HG02973 (cell line): ENCODE results near the gene SERPINE2.

Experiments used
- ATAC-seq: cut with Tn5 transposase; IDR thresholded peaks from one replicate; pipeline ENCODE4 v1.9.1; 2021; ENCODE audit warnings: moderate library complexity; ENCODE audit not compliant: unreplicated experiment

SERPINE2 gene

DNA sequence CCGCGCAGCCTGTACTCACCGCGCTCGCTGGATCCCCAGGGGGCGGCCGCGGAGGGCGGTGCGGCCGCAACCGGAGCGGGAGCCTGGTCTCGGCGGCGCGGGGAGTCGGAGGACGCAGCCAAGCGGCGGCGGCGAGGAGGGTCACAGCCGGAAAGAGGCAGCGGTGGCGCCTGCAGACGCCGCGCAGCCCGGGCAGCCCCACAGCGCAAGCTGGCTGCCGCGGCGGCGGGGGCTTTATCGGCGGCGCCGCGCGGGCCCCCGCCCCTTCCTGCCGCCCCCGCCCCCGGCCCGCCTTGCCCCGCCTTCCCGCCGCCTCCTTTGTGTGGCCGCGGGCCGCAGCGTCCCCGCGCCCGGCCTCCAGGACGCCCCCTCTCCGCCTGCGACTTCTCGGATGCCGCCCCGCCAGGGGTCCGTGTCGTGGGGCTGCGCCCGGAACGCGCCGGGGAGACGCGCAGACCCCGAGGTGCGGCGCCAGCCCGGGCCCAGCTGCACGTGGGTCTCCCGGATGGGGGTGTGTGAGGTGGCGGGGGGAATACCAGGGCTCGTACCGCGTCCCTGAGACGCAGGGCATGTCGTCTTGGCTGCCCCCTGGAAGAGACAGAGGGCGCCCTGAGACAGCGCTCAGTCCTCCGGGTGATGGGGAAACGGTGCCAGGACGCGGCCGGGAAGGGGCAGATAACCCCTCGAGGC is at the start of gene SERPINE2:
TSS of gene SERPINE2 (minus strand) at position 207 of the 690 bp plus-strand sequence. CDS start 37,386 bp downstream, outside the sequence.
- ATAC-seq: peak; percentile 49

DNA sequence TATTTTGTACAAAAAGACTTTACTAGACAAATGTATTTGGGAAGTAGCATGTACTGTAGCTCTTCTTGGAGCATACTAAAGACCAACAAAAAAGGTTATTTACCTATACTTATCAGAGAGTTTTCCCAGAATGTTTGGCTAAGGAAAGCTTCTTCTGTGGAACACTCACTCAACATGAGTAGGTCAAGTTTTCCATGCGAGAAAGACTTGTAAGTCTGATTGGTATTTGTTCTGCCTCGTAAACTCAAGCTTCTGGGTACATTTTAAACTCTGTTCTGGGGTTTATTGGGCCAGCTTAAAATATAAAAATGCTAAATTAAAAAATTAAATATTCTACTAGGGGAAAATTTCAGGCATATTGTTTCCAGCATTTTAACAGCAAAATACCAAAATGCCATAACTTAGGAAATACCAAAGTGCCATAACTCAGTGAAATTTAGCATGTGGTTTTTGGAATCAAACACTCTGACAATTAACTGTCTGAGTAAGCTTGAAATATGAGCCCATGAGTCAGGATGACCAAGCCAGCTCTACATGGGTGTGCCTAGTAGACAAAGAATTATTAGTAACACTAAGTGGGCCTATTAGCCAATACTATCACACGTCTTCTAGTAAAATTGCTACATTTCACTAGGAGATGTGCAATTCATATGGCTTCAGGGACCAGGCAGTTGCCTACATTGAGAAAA is 47.3 kb upstream of the SERPINE2 start:
- ATAC-seq: no peak

- no peak for ATAC-seq
Observed at GRCh38 chr2:224085811-224086210, 46.7 kb upstream of the SERPINE2 start.

DNA sequence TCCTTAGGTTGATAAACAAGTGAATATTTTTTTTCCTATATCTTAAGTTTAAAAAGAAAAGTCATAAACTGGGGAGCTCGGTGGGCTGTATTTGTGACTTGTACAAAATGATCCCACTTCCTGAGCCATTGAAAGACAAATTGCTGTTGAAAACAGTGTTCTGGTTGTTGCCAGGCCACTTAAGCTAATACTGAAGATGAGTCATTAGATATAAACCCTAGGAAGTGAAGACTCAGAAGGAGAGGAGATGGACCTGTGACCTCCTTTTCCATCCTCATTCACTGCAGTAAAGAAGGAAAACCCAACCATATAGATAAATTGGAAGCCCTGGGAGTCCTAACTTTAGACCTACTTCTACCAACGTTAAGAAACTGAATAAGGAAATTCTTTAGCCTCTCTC is 46.2 kb upstream of the SERPINE2 start:
- ATAC-seq: no peak

DNA sequence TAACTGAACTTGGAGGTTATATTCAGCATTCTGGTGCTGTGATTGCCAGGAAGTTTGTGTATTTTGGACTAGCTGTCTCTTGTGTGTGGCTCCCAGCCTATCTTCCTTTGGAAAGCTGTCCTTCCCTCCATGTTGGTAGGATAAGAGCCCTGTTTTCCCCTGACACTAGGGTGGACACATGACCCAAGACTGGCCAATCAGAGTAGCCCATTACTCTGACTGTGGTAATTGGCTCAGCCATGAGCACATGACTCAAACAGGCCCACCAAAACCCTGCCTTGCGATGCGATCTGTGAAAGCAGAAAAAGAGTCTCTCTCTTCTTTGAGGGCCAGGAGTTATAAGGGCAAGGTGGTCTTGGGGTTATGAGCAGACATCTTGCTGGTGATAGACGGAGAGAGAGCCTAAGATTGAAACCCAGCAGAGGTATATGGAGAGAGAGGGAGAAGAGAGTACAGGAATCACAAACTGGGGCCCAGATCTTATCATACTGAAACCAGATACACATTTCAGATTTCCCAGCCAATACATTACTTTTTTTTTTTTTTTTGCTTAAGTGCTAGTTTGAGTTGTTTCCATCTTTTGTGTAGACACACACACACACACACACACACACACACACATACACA is 45.3 kb upstream of the SERPINE2 start:
- no peak for ATAC-seq

DNA sequence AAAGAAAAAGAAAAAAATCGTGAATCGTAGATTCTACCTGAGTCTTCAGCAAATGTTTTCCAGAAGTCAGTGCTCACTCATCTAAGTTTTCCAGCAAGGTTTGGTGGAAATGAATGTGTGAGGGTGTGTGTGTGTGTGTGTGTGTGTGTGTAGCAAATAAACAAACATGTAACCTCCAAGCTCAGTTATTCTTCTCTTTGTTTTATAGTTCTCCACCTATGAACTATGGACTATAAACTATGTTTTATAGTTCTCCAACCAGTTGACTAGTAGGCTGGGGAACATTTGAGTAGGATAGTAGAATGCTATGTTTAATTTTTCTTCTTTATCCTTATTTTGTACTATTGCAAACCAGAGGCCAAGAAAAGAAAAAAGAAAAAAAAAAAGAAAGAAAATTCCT is 44.6 kb upstream of the SERPINE2 start:
- no peak for ATAC-seq

DNA sequence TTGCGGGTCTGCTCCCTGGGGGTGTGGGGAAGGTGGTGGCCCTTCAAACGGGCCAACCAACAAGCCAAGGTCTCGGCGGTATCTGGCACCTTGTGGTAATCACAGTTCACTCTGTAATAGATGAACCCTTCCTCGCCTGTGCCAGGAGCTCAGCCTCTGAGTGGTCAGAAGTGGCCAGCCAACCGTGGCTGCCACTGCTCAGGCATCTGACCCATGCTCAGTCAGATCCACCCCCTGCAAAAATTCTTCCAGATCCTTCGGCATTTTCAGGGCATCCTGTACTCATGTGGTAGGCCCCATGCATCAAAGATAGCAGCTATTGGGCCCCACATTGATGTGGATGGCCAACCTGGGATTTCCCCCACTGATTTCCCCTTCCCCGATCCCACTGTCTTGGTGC is 39.6 kb upstream of the SERPINE2 start:
- ATAC-seq: no peak

DNA sequence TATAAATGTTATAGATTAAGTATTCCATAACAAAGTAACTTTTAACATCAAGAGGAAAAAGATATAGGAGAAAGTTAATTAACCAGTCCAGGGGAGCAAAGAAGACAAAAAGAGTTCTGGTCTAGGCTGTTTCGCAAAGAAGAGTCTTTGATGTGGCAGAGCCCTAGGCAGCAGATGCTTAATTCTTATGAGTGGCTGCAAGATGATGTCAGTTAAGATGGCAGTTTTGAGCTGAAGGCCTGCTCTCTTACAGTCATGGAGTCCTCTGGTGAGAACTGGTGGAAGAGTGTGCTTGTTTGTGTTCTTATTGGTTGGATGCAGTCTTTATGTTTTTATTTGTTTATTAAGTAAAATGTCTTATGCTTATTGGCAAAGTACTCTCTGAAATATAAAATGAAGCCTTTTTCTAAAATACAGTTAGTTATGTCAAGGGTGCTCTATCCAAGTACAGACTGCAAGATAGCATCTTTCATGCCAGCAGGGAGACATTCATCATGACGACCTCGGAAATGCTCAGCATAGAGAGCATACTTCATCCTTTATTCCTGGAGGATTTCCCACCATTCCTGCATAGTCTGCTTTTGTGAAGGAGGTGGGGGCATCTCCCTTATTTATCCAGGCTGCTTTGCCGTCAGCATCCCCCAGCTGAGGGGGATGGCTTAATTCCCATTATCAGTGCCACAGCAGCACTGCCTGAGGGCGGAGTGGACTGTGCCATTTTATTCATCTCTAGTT is 38.9 kb upstream of the SERPINE2 start:
- ATAC-seq: no peak

- no peak for ATAC-seq
Observed at GRCh38 chr2:224075588-224075987, 36.5 kb upstream of the SERPINE2 start.

GRCh38 chr2:224073676-224074075 is 34.6 kb upstream of the SERPINE2 start:
- ATAC-seq: no peak

DNA sequence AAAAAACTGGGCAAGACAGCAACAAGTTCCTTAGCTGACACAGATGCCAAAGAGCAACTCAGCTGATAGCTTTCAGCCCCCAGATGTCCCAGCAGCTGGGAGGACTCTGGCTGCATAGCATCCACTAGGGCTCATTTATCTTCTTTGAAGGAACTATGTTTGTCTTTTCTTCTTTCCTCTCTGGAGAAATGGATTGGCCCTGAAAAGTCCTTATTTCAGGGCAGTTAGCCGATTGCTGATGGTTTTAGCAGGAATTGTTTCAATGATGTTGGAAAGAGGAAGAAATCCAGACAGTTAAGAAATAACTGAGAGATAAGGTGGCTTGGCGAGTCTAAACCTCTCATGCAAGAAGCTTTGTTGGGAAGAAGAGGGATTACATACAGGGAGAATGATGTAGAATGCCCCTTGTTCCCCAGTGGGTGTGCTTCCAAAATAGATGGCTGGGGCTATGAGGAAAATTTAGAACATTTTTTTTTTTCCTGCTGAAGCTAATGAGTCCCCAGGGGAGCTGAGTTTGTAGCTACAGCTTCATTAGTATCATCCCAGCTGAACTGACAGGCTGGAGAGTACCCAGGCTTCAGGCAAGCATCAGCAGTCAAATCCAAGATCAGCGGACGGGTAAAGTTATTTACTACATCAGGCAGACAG is 33.6 kb upstream of the SERPINE2 start:
- no peak for ATAC-seq

DNA sequence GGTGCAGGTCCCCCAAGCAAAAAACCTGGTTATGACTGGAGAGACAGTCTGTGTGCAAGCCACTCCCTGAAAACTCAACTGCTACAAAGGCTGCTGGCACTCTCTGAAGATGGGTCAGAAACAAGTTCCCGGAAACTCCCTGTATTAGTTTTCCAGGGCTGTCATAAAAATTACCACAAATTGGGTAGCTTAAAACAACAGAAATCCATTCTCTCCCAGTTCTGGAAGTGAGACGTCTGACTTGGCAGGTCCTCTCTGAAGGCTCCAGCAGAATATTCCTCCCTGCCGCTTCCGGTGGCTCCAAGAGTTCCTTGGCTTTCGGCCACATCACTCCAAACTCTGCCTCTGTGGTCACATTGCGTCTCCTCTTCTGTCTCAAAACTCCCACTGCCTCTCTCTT is 30.1 kb upstream of the SERPINE2 start:
- ATAC-seq: no peak

GRCh38 chr2:224063298-224063648 is 24.2 kb upstream of the SERPINE2 start:
- peak; percentile 31 for ATAC-seq

DNA sequence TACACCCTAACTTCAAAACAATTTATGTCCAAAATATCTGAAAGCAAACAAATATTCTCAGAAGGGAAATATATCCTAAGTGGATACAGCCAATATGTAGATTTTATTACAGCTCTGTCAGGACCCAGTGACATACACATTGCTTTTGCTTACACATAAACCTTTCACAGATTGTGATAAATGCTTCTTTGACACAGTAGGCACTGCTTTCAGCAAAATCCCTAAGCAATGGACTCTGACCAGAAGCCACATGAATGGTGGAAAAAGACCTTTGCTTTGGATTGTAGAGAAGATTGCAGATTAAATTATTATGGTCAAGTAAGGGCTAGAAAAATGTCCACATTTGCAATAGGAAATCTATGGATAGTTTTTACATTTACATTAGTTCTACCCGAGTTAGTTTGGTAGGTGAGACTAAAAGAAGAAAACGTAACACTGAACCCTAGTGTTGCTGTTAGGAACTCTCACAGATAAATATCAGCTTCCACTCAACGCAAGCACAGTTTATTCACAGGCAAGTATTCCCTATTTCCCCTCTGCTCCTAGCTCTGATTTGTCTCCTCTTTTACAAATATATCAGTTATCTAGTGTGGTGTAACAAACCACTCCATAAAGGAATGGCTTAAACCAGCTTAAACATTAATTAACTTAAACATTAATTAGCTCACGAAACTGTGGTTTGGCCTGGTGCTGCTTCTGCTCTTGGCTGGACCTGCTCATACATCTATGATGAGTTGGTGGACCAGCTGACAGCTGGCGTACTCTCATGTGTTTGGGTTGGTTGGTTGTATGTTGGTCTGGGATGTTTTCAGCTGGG is 23.6 kb upstream of the SERPINE2 start:
- ATAC-seq: peak; percentile 77

DNA sequence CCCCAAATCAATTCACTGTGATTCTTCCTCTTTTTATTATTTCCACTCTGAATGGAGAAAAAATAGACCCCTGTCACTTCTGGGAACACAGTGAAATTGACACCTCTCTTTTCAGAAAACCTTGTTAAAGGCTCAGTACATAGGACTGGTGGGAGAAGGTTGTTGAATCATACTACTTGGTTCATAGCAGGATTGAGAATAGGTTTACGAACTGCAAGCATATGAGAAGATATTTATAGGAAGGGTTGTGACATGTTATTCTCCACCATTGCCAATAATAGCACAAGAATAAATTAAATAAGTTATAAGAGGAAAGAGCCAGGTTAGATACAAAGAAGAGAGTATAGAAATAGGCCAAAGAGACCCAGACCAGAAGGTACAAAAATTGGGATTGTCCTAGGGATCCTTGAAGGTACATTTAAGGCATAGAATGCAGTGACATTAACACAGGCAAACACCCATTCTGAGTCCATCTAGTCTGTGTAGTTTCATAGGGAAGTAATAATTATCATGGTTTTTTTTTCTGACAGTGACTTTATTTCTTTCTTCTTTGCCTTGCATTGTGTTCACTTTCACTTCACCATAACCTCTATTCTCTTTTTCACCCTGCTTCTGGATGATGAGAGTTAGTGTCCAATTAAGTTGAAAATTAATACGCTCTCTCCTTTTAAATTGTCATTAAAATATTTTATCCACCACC is 21.8 kb upstream of the SERPINE2 start:
- ATAC-seq: no peak

DNA sequence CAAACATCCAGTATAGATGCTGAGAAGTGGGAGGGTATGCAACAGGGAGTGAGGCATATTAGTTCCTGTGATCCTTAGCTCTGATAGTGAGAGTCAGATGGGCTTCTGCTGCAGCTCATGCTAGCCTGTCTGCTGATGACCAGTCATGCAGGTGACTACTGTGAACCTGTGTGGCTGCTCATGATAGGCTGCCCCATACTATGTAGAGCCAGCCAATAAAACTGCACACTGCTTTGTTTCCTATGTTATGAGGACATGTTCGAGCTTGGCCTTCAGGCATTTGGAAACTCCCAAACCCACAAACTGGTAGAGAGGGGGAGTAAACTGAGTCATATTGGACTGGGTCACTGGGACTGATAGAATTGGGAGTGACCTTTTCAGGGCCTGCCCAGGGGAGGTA is 20.1 kb upstream of the SERPINE2 start:
- no peak for ATAC-seq

- no peak for ATAC-seq
Observed at GRCh38 chr2:224058048-224058775, 19.1 kb upstream of the SERPINE2 start.

- ATAC-seq: no peak
Observed at GRCh38 chr2:224056889-224057288, 17.8 kb upstream of the SERPINE2 start.

DNA sequence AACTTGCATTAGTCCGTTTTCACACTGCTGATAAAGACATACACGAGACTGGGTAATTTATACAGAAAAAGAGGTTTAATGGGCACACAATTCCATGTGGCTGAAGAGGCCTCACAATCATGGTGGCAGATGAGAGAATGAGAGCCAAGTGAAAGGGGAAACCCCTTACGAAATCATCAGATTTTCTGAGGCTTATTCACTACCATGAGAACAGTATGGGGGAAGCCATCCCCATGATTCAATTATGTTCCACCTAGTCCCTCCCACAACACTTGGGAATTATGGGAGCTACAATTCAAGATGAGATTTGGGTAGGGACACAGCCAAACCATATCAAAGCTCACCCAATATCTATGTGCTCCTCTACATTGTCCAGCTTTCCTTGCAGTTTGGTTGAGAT is 16.0 kb upstream of the SERPINE2 start:
- no peak for ATAC-seq
